Kidney (tissue), 14 donors: Measurements from ENCODE around the gene MNT. TPM values are rescaled to one million over a fixed set of nuclear protein-coding genes. Genes with fewer than 3 reads are reported as not detected.

Experiments used
- DNase-seq, 5 donors: peaks; one replicate each; pipeline ENCODE4 v3.0.0-alpha.2; 2013 to 2020
- FAIRE-seq: peaks from 2 replicates; lab custom pipeline; 2012; peaks lifted over from hg19 to GRCh38; lab: Jason Lieb, UNC
- H3K27ac ChIP-seq, 2 donors: one replicate each; pipeline ENCODE4 v1.7.0; 2013; ENCODE audit warnings: low read depth in 2 of 2, low read length in 2 of 2, inconsistent platforms in 1 of 2
- H3K27me3 ChIP-seq: one replicate; pipeline ENCODE4 v1.7.1; 2013; ENCODE audit warnings: low read length, inconsistent platforms; ENCODE audit not compliant: control insufficient read depth, insufficient read depth
- H3K36me3 ChIP-seq, 3 donors: one replicate each; pipeline versions ENCODE4 v1.7.0 to v1.7.1; 2013; ENCODE audit warnings: low read length in 3 of 3, control low read depth in 1 of 3, inconsistent platforms in 1 of 3; ENCODE audit not compliant: insufficient read depth in 3 of 3, control insufficient read depth in 2 of 3
- H3K4me1 ChIP-seq, 3 donors: one replicate each; pipeline versions ENCODE4 v1.7.0 to v1.7.1; 2013; ENCODE audit warnings: low read length in 3 of 3, inconsistent platforms in 1 of 3, low read depth in 1 of 3; ENCODE audit not compliant: control insufficient read depth in 2 of 3, insufficient read depth in 2 of 3
- H3K4me3 ChIP-seq, 3 donors: one replicate each; pipeline versions ENCODE4 v1.7.0 to v1.8.1; 2013; ENCODE audit warnings: low read length in 3 of 3, control low read depth in 1 of 3, inconsistent platforms in 1 of 3
- H3K9ac ChIP-seq, 3 donors: one replicate each; pipeline versions ENCODE4 v1.7.0 to v1.7.1; 2013; ENCODE audit warnings: low read length in 3 of 3, control low read depth in 1 of 3, inconsistent platforms in 1 of 3
- H3K9me3 ChIP-seq, 3 donors: one replicate each; pipeline versions ENCODE4 v1.7.0 to v1.7.1; 2013; ENCODE audit warnings: low read length in 3 of 3, control low read depth in 1 of 3, inconsistent platforms in 1 of 3; ENCODE audit not compliant: control insufficient read depth in 2 of 3, insufficient read depth in 1 of 3
- CTCF ChIP-seq: IDR thresholded peaks from 3 replicates; pipeline ENCODE4 v1.5.1; 2012; ENCODE audit warnings: mild to moderate bottlenecking, moderate library complexity, borderline replicate concordance; ENCODE audit not compliant: insufficient read depth; ENCODE audit errors: extremely low read depth
- intact Hi-C: fragments of 100-400 bp; cut with DNase I; formaldehyde crosslinking; loops from one replicate; pipeline ENCODE4 v1.11.1; 2022
- polyA plus RNA-seq: library from polyadenylated mRNA; stranded (reverse); fragments of 350-450 nt; fragmentation: Illumina TruSeq; extraction: RNeasy Lipid Tissue Mini Kit (QIAGEN cat#74804); gene quantifications from one replicate; pipeline ENCODE4 v1.2.3, GENCODE V29; 2014; ENCODE audit warnings: low read depth, low replicate concordance; ENCODE audit not compliant: insufficient read depth
- total RNA-seq: library from RNA; stranded (reverse); fragmentation: NEBNext Ultra II Directional; extraction: Animal tissue kit (Norgen Biotek cat#: 25700); gene quantifications from one replicate; pipeline ENCODE4 v1.2.1, GENCODE V29; 2021
- donor health status: control.
- donor health status: control.
- donor health status: control.
- donor health status: control.
- donor health status: control.
- donor health status: DM: yes; HTN: yes; CAD: no.
- donor health status: Normal renal cell carcinoma (clear cell type).

MNT gene
- total and polyA plus RNA-seq, 2 donors from 2014 or later, result 3.7 to 39.8 TPM

- H3K4me1 ChIP-seq, result peaks cover 9 to 50% (median 48%) of the 10 kb centered on the region in 3 donors
- peak overlapping the region in 2 of 3 donors; percentile 17 to 29 for H3K9ac ChIP-seq
- DNase-seq (peak in 2 of 5 donors; percentile 75 to 83), FAIRE-seq (no peak)
- H3K9me3 ChIP-seq, result no peaks in the 10 kb centered on the region
- TF ChIP-seq CTCF, result no peak
- intact Hi-C loops, result no loop called here
- H3K4me3 ChIP-seq, result no peak overlapping the region
- H3K36me3 ChIP-seq, result peaks cover 0 to 9% (median 0%) of the 10 kb centered on the region in 3 donors
- H3K27me3 ChIP-seq, result no peaks in the 10 kb centered on the region
- H3K27ac ChIP-seq, result peak overlapping the region; percentile 97 to 100
These were observed 6.7 kb downstream of the MNT start for GRCh38 chr17:2393954-2394749.

GRCh38 chr17:2393174-2393953 lies 7.5 kb downstream of the MNT start:
- H3K36me3 ChIP-seq, result peaks cover 0 to 9% (median 0%) of the 10 kb centered on the region in 3 donors
- TF ChIP-seq CTCF, result no peak
- H3K9ac ChIP-seq, result peak overlapping the region; percentile 33 to 90 (median 74)
- peak overlapping the region; percentile 58 to 79 (median 60) for H3K4me3 ChIP-seq
- peaks cover 7 to 44% (median 44%) of the 10 kb centered on the region in 3 donors for H3K4me1 ChIP-seq
- no peaks in the 10 kb centered on the region for H3K9me3 ChIP-seq
- FAIRE-seq (no peak), DNase-seq (peak; percentile 87 to 97 (median 93))
- H3K27ac ChIP-seq, result peak overlapping the region; percentile 99
- intact Hi-C loops, result no loop called here
- no peaks in the 10 kb centered on the region for H3K27me3 ChIP-seq

GRCh38 chr17:2392252-2393173 lies 8.3 kb downstream of the MNT start:
- DNase-seq (peak; percentile 95 to 99 (median 97)), FAIRE-seq (no peak)
- Histone ChIP-seq H3K36me3 (peaks cover 0 to 9% (median 0%) of the 10 kb centered on the region in 3 donors), H3K27ac (peak overlapping the region; percentile 99), H3K4me3 (peak overlapping the region; percentile 64 to 79 (median 77)), H3K9ac (peak overlapping the region in 2 of 3 donors; percentile 56 to 90), H3K4me1 (peaks cover 5 to 36% (median 35%) of the 10 kb centered on the region in 3 donors), H3K27me3 (no peaks in the 10 kb centered on the region), H3K9me3 (no peaks in the 10 kb centered on the region)
- intact Hi-C loops, result no loop called here
- no peak for TF ChIP-seq CTCF
